GM21737 (cell line): ENCODE measurements around the gene CAVIN1.
"Not testable (repeated sequence)": the region's sequence is repeated elsewhere in the genome, so short reads cannot be mapped to it uniquely, and the experiment has no call there.

Source experiments
- ATAC-seq: cut with Tn5 transposase; IDR thresholded peaks from one replicate; pipeline ENCODE4 v1.9.1; 2021; ENCODE audit warnings: mild to moderate bottlenecking, moderate library complexity; ENCODE audit not compliant: unreplicated experiment

CAVIN1 gene

DNA sequence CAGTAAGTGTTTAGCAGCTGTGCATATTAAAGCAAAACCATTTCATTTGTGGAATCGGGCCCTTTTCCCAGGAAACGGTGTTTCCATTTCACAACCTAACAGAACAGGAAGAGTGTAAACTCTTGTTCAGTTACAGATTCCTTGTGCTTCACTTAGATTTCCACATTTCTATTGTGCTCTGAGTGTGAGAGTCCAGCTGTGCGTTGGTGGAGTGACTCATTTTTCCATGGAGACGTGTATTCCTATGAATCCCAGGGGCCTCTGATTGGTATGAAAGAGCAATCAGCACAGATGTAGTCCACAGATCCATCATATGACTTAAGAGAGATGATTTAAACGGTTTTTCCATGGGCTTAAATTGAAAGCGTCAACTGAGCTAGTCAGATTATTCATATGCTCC, 13.3 kb upstream of the CAVIN1 start:
- no peak for ATAC-seq

DNA sequence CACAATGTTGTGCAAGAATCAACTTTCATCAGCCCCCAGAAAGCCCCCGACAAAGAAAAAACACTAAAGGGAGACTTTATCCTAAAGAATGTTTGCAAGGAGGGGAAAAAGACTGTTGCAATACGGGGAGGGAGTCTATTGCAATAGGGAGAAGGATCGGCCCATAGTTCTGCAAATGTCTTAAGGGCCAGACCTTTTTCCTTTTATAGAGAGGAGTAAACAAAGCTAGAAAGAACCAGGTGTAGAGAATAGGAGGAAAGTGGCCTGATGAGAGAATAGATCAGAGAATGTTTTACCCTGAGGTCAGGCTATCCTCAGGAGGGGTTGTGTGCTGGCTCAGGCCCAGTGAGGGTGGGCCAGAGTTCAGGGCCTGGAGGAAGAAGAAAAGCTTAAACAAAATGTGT, 8.7 kb upstream of the CAVIN1 start:
- ATAC-seq: no peak

DNA sequence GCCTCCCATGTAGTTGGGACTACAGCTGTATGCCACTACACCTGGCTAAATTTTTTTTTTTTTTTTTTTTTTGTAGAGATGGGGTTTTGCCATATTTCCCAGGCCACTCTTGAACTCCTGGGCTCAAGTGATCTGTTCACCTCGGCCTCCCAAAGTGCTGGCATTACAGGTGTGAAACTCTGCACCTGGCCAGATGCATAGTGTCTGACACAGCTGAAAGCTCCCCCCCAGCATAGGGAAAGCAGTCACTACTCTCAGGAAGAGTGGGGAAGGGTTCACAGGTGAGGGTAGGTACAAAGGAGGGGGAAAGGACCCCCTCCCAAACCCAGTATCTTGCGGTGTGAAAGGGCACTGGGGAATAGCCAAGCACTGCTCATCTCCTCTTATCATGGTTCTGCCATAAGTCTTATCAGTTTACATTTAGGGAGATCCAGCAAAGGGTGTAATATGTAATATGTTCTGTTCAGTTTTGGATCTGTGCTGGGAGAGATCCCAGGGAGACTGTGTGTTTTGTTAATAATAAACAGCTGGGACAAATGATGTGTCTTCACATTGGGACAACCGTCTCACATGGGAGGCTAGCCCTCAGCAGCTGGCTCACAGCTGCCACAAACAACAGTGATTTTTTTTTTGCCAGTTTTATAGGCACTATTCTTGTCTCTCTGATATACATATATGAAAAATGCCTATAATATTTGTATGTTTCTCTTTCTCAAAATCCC, 6.8 kb upstream of the CAVIN1 start:
- ATAC-seq: no peak

- no peak for ATAC-seq
These were observed 5.3 kb upstream of the CAVIN1 start for GRCh38 chr17:42428141-42428944.

DNA sequence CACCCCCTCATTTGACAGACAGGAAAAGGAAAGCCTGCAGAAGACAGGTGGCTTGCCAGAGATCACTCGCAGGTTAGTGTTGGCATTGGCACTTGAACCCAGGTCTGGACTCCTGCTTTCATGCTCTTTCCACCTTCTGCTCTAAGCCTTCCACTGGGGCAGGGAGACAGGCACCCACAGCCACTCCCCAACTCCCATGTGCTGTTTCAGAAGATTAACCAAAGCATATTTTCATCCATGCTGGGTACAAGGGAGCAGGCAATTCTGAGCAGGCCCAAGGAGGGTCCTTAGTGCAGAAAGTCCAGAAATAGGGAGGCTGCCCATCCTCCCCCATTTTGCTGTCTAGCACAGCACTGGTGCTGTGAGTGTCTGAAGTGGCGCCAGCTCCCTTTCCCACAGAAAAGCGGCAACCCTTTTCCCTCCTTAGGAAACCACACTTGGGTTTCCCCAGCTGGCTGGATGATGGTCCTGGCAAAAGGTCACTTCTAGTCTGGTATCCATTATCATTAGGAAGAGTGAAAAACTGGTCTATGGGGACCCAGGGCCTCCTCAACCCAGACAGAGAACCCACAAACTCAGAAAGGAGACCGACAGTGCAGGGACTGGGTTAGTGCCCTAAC, 2.0 kb upstream of the CAVIN1 start:
- no peak for ATAC-seq

DNA sequence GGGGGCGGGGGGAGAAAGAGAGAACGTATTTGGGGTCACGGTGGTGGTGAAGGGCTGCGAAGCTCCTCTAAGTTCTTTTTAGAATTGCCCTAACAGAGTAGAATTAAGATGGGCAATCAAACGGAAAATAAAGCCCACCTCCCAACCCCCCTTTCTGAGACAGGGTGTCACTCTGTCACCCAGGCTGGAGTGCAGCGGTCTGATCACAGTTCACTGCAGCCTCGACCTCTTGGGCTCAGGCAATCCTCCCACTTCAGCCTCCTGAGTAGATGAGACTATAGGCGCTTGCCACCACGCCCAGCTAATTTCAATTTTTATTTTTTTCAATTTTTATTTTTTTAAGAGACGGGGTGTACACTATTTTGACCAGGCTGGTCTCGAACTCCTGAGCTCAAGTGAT, 710 bp upstream of the CAVIN1 start:
- no peak for ATAC-seq

DNA sequence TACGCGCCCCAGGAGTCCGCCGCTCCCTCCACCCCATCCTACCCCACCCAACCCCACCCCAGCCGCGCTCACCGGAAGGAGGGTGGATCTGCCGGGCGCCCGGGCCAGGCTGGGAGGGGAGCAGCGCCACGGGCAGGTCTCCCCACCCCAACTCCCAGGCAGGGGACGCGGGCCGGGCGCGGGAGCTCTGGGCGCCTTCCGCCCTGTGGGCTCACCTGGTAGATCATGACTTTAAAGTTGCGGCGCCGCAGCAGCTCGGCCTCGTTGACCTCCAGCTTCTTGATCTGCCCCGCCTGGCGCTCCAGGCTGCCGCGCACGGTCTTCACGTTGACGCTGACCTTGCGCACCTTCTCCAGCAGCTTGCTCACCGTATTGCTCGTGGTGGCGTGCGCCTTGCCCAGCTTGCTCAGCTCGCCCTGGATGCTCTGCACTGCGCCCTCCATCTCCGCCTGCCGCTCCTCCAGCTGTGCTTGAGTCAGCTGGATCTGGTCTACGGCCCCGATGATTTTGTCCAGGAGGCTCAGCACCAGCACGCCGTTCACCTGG, 571 bp downstream of the CAVIN1 start:
- no peak for ATAC-seq

GRCh38 chr17:42421507-42422338, 1.3 kb downstream of the CAVIN1 start:
- no peak for ATAC-seq

- ATAC-seq: no peak
These were observed 1.9 kb downstream of the CAVIN1 start for GRCh38 chr17:42421136-42421506.

DNA sequence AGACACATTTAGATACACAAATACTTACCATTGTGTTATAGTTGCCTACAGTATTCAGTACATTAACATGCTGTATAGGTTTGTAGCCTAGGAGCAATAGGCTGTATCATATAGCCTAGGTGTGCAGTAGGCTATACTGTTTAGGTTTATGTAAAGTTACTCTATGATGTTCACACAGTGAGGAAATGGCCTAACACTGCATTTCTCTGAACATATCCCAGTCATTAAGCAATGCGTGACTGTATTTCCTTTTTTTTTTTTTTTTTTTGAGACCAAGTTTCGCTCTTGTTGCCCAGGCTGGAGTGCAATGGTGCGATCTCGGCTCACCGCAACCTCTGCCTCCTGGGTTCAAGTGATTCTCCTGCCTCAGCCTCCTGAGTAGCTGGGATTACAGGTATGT, 5.1 kb downstream of the CAVIN1 start:
- not testable (repeated sequence) for ATAC-seq

DNA sequence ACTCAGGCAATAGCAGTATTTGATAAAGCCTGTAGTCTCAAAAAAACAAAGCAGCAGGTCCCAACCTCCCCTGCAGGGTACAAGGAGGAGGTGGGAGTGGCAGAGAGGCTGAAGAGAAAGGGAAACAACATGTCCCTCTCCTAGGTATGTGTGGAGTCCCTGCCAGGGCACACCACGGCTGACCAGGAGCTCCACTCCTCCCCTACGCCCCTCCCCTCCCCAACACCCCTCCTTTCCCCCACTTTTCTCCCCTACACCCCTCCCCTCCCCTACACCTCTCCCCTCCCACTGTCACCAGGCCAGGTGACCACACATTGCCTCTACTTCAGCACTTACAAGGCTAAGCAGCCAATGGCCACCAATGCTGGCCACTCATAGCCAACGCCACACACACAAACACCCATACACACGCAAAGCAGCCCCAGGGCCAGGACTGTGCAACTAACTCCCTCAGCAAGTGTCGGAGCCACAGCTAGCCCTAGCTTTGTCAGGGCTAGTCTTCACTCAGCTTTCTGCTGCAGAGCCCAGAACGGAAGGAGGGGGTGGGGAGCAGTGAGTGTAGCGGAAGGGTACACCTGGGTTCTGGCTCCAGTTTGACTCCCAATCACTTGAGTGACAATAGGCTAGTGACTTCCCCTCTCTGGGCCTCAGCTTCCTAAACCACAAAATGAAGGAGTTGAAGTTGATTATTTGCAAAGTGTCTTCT, 8.2 kb downstream of the CAVIN1 start:
- no peak for ATAC-seq

DNA sequence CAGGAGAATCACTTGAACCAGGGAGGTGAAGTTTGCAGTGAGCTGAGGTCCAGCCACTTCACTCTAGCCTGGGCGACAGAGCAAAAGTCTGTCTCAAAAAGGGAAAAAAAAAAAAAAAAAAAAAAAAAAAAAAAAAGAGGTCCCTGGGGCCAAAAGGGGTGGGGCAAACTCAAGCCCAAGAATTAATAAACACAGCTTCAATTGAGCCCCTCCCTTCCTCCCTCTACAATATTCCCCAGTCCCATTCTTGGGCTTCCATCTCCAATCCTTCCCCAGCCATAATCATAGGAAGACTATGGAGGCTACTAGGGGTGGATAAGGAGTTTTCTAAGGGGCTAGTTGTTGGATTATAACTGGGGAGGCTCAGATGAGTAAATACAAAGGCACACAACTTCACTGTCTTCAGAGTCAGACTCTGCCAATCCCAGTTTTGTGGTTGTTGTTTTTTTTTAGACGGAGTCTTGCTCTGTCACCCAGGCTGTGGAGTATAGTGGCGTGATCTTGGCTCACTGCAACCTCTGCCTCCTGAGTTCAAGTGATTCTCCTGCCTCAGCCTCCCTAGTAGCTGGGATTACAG, 9.5 kb downstream of the CAVIN1 start:
- no peak for ATAC-seq

DNA sequence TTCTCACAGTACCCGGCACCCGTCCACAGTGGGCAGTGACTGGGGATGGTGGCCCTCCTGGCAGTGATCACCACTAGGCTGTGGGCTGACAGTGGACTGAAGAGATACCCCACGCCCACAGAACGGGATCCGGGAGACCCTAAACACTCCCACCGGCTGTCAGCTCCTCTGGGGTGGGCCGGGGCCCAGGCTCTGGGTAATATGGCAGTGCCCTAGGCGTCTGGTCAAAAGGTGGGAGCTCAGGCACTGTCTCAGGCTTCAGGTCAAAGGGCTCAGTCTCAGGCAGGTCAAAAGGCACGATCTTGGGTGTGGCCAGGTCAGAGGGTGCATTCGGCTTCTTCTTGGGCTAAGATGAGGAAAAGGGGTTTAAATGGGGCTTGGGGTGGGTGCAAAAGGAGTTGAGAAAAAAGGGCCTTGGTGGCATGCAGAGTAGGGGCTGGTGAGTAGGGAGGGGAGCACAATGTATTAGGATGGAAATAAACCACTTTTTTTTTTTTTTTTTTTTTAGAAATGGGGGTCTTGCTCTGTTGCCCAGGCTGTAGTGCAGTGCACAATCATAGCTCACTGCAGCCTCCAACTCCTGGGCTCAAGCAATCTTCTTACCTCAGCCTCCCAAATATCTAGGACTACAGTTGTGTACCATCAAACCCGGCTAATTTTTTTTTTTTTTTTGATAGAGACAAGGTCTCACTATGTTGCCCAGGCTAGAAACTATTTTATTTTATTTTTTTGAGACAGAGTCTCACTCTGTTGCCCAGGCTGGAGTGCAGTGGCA, 11.0 kb downstream of the CAVIN1 start:
- ATAC-seq: no peak

- no peak for ATAC-seq
These were observed 11.7 kb downstream of the CAVIN1 start for GRCh38 chr17:42411361-42411760.

- ATAC-seq: no peak
These were observed 12.8 kb downstream of the CAVIN1 start for GRCh38 chr17:42410319-42410685.

DNA sequence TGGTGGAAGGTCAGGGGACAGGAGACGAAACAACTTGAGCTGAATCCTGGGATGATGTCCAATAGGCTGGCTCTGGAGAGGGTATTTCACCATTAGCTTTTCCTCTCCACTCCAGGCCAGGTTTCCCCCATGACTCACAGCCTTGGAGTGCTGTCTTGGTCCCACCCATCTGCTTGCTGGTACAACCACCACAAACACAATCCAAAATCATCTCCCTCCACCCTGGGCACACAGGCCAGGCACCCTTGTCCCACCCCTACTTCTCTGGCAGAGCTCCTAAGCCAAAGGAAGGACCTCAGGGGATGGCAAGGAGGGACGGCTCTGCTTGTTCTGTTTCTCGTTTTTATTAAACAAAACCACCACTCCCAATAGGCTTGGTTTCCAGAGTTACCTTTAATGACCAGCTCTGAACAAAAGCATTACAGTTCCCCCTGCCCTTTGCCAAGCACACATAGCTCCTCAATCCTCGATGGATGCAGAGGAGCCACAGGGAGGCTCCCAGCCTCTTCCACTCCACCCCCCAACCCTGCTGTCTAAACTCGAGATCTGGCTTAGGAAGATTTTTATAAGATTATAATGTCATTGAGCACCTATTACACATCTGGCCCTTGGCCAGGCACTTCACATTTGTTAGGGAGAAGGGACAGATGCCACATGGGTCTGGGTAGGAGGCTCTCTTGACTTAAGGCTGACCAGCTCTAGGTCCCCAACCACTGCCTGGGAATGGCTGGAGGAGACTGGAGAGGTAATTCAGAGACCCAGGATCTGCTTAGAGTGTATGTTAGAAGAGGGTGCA, 13.3 kb downstream of the CAVIN1 start:
- ATAC-seq: no peak

DNA sequence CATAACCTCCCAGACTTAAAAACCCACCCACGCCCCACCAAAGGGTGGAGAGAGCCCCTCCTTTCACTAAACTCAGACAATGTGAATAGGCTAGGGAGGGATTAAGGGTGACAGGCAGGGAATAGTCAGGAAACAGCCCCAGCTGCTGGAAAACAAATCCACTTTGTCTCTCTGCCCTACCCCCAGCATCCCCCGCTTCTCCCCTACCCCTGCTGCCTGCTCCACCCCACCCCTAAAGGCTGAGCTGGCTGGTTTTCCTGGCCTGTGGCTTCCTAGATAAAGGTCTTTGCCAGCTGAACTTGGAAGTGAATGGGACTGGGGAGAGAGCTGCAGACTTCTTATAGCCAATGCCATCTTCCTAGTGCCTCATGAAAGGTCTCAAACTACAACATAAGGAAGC, 15.0 kb downstream of the CAVIN1 start:
- ATAC-seq: no peak

DNA sequence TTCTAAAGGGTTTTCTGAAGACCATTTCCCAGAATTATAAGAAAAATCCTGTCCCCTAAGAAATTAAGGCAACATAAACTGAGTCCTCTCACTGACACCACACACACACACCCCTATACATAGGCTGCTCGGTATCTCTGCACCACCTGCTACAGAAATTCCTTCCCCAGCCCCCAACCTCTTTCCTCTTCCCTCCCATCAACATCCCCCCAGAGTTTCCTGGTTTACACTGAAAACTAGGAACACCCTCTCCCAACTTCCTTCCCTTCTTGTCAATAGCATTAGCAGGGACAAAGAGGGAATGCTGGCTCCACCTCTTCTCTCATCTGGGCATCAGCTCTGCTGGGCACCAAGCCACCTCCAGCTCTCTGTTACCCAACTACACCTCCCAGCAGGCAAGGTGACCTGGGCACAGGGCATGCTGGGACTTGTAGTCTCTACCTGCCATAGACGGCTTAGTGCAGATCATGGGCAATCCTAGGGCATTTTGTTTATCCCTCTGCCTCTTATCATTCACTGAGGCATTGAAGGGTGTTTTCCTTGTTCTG, 15.7 kb downstream of the CAVIN1 start:
- no peak for ATAC-seq
